Activated naive CD4-positive, alpha-beta T cell (primary cell): ENCODE data around the gene SIGLEC7.
A peak's percentile ranks its signal among the peaks of the same experiment; 100 is the strongest.

ENCODE experiments used
- DNase-seq, 4 experiments: peaks; one replicate each; lab custom pipeline; 2025; lab: John Stamatoyannopoulos, UW

Gene SIGLEC7

DNA sequence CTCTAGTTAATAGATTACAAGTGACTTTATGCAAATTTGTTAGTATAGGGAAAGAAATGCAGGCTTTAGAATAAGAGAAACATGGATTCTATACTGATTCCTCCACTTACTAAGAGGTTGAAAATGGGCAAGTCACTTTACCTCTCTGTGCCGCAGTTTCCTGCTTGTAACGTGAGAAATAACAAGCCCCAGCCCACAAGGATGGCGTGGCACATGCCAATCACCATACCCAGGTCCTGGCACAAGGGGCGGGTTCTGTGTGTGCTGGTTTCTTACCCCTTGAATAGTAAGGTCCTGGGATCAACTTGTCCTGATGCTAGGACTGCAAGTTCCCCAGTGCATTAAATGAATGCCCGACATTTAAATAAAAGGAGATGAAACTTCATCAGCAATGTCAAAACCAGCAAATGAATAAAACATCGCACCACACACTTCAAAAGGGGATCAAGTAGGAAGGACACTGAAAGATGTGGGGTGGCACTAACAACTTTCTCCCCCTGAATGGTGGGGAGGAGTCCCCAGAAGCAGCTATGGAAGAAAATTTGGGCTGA lies 25.3 kb upstream of the SIGLEC7 start:
- no peak for DNase-seq

DNA sequence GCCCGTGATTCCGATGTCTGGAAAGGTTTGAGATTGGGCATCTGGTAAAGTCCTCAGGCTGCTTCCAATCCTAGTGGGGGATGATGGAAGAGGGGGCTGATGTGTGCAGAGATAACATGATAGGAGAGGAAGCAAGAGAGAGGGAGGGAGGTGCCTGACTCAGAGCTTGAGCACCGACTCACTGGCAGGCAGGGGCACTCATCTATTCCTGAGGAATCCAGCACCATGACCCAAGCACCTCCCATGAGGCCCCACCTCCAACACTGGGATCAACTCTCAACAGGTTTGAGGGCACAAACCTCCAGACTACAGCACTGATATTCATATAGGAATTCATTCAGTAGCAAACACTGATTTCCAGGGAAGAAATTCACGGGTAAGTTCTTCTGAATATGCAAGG lies 23.0 kb upstream of the SIGLEC7 start:
- DNase-seq, result no peak

DNA sequence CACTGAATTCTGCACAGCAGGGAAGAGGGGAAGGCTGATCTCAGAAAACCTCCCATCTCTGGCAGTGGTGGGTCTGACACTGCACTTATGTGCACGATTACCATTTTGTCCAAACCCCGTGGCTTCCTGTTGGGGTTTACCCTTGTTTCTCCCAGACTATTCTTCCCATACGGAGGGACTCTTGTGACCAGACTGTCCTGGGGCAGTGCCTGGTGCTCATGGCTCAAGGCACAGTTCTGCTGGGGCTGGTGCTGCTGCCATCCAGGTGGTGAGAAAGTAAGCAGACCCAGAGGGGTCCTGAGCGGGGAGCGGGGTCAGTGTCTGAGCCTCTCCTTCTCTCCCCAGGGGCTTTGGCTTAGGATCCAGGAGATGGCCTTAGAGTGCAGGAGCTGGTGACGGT lies 22.5 kb upstream of the SIGLEC7 start:
- DNase-seq, result no peak

DNA sequence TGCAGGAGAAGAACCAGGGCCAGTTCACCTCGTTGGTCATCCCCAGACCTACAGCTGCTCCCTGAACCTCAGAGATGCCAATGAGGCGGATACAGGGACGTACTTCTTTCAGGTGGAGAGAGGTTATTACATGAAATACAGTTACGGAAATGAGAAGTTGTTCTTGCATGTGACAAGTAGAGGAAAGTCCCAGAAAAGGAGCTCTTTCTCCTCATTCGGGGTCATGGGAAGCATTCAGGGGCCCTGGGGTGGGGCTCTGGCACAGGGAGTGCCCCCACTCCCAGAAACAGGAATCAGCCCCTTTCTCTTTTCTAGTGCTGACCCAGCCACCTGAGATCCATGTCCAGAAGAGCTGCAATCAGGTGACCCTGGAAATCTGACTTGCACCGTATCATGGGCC lies 21.9 kb upstream of the SIGLEC7 start:
- no peak for DNase-seq

DNA sequence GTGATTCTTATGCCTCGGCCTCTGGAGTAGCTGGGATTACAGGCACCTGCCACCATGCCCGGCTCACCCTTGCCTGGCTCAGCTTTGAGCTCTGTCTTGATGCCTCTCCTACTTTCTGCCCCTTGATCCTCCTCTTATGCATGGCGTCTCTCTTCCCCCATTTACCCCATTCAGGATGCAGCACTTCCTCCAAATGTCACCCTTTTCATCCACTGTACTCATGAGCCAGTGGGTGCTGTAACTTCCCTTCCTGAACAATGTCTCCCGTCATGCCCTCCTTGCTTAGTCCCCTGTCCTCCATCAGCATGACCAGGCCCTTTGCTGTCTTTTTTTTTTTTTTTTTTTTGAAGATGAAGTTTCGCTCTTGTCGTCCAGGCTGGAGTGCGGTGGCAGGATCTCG lies 20.8 kb upstream of the SIGLEC7 start:
- DNase-seq, result no peak

DNA sequence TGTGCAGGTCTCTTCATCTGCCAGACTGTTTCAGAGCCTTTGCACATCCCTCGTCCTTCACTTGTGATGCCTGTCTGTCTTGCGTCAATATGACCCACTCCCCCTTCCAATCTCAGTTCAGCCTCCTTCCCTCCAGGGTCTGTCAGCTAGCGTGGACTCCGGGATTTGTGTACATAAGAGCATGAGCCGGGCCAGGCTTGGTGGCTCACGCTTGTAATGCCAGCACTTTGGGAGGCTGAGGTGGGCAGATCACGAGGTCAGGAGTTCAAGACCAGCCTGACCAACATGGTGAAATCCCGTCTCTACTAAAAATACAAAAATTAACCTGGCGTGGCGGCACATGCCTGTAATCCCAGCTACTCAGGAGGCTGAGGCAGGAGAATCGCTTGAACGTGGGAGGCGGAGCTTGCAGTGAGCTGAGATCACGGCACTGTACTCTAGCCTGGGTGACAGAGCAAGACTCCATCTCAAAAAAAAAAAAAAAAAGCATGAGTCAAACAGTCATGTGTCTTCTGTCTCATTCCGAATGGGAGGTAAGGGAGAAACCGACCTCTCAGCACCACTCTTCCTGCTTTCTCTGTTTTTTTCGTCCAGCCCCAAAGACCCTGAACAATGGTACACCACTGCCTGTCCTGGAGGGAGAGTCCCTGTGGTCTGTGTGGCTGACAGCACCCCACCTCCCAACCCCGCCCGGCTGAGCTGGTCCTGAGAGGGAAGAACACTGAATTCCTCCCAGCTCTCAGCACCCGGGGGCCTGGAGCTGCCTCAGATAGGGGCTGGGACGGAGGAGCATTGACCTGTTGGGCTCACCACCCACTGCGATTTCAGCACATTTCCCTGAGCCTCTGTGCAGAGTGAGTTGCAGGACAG lies 19.8 kb upstream of the SIGLEC7 start:
- no peak for DNase-seq

DNA sequence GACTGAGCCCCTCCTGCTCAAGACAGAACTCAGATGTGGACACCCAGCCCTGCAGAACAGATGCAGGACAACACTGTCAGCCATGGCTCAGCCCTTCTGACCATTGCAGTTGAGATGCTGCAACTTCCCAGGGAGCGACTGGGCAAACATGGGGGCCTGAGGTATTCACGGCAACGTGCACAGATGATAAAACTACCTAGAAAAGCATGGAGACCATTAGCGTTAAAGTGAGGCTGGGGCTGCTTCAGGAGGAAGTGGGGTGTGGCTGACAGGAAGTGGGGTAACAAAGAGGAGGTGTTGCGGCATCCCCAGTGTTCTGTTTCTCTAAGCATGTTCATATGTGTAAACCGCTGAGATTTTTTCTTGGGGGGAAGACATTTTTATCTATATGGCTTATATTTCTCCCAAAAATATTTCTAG lies 18.7 kb upstream of the SIGLEC7 start:
- DNase-seq, result peak in 2 of 4 experiments; percentile 23 to 32

DNA sequence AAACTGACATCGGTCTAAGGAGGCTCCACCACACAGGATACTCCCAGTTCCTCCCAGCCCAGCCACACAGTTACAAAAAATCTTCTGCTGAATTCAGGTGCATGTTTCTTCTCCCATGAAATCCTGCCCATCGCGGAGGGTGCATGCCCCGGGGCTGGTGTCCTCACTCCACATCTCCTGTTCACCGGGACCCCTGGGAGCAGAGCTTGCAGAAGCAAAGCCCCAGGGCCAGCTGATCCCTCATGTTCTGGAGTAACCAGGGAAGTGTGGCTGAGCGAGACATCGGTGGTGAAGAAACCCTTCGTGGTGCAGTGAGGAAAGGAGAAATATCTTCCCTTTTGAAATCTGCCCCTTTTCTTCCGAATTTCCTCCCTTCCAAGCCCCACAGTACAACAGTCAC lies 18.3 kb upstream of the SIGLEC7 start:
- no peak for DNase-seq

DNA sequence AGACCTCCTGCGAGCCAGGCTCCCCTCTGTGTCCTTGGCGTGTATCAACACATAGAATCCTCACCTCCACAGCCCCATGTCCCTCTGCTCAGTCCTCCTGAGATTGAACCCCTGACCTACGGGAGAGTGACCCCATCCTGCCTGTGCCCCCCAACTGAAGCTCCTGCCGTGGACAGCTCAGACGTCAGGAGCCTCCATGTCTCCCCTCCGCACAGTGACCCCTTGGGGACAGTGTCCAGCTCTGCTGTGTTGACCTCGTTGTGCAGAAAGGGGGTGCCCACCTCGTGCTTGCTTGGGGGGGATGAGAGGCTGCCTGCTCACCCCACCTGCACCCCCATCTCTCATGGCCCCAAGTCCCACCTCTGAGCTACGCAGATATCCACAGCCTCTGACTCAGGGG lies 17.9 kb upstream of the SIGLEC7 start:
- DNase-seq, result no peak

DNA sequence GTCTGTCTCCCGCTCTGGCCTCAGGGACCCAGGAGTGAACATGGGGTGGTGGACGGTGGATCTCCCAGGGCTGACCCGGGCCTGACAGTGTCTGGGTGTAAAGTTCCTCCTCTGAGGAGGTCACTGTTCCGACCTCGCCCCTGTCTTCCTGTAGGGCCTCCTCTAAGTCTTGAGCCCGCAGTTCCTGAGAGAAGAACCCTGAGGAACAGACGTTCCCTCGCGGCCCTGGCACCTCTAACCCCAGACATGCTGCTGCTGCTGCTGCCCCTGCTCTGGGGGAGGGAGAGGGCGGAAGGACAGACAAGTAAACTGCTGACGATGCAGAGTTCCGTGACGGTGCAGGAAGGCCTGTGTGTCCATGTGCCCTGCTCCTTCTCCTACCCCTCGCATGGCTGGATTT lies 17.4 kb upstream of the SIGLEC7 start, which contains the start of gene SIGLEC9:
Gene SIGLEC9, plus strand, starts transcription at position 178 of the 400 bp plus-strand sequence. Its CDS starts 69 bp downstream, at position 247.
- no peak for DNase-seq

DNA sequence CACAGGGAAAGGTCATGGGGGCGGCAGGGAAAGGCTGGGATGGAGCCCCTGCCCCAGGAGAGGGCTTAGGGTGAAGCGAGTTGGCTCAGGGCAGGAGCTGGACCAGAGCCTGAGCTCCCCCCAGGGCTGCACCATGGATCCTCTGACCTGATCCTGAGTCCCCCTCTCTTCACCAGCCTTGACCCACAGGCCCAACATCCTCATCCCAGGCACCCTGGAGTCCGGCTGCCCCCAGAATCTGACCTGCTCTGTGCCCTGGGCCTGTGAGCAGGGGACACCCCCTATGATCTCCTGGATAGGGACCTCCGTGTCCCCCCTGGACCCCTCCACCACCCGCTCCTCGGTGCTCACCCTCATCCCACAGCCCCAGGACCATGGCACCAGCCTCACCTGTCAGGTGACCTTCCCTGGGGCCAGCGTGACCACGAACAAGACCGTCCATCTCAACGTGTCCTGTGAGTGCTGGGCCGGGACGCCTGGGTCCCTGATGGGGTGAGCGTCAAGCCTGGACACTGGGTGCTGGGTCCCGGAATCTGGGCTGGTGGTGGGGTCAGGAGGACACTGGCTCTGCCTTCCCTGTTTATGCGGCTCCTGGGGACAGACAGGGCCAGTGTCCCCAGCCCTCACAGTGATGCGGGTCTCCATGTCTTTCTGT lies 16.6 kb upstream of the SIGLEC7 start:
- DNase-seq, result no peak

DNA sequence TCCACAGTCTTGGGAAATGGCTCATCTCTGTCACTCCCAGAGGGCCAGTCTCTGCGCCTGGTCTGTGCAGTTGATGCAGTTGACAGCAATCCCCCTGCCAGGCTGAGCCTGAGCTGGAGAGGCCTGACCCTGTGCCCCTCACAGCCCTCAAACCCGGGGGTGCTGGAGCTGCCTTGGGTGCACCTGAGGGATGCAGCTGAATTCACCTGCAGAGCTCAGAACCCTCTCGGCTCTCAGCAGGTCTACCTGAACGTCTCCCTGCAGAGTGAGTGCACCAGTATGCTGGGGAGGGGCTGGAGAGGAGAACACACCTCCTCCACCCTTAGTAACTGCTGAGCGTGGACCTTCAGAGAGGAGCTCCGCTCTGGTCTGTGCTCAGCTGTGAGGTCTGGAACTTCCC lies 15.1 kb upstream of the SIGLEC7 start:
- DNase-seq, result no peak

DNA sequence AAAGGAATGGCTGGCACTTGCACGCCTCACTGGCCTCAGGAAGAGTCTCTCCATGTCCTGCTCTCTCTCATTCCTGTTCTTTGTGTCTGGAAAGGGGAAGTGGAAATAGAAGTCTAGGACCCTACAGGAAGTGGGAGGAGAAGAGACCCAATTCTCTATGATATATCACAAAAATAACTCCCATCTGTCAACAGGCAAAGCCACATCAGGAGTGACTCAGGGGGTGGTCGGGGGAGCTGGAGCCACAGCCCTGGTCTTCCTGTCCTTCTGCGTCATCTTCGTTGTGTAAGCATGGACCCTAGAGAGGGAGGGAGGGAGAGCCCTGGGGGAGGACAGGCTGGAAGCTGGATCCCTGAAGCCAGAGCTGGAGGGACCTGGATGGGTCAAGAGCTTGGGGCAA lies 14.3 kb upstream of the SIGLEC7 start:
- no peak for DNase-seq

DNA sequence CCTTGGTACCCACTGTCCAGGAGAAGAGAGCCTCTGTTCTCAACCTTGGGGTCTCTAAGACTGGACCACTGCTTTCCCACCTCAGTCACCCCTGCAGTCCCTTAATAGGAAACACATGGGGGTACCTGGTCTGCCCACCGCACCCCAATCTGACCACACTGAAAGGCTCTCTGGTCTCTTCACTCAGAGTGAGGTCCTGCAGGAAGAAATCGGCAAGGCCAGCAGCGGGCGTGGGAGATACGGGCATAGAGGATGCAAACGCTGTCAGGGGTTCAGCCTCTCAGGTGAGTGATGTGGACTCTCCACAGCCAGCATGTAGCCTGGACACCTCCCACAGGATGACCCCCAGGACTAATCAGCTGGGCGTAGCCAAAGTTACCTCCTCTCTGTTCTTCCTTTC lies 13.9 kb upstream of the SIGLEC7 start:
- DNase-seq, result no peak

DNA sequence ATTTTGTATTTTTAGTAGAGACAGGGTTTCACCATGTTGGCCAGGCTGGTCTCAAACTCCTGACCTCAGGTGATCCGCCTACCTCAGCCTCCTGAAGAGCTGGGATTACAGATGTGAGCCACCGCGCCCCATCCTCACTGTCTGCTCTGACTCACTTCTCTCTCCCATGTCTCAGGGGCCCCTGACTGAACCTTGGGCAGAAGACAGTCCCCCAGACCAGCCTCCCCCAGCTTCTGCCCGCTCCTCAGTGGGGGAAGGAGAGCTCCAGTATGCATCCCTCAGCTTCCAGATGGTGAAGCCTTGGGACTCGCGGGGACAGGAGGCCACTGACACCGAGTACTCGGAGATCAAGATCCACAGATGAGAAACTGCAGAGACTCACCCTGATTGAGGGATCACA lies 12.4 kb upstream of the SIGLEC7 start:
- DNase-seq, result no peak

DNA sequence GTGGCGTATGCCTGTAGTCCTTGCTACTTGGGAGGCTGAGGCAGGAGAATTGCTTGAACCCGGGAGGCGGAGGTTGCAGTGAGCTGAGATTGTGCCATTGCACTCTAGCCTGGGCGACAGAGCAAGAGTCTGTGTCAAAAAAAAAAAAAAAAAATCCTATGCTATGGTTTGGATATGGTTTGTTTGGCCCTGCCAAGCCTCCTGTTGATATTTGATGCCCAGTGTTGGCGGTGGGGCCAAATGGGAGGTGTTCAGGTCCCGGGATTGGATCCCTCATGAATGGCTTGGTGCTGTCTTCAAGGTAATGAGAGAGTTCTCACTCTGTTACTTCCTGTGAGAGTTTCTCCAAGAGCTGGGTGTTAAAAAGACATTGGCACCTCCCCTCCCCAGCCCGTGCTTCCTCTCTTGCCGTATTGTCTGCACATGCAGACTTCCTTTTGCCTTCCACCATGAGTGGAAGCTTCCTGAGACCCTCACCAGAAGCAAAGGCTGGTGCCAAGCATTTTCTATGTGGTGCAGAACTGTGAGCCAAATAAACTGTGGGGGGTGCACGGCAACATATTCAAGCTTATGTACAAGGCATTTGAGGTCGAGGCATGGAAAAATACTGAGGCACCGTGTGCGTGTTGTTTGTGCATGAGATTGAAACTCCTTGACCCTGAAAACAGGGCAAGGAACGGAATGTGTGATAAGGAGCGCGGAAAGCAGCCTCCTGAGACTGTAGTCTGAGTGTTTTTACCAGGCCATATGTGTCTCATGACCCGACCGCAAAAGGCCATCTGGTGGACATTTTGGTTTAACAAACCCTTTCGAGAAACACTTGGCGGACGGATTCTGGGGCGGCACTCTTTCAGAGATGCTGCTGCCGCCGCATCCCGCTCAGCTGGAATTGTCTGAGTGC lies 10.1 kb upstream of the SIGLEC7 start:
- peak in 1 of 4 experiments; percentile 19 for DNase-seq

DNA sequence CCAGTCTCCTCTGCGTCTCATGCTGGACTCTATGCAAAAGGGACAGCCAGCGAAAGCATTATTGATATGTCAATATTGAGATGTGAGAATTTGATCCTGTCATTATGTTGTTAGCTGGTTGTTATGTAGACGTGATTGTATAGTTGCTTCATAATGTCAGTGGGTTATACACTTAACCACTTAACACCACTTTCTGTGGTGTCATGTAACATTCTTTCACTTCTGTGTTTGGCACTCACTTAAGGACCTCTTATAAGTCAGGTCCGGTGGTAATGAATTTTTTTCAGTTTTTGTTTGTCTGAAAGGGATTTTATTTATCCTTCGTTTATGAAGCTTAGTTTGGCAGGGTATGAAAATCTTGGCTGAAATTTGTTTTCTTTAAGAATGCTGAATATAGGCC lies 7.1 kb upstream of the SIGLEC7 start:
- DNase-seq, result no peak

DNA sequence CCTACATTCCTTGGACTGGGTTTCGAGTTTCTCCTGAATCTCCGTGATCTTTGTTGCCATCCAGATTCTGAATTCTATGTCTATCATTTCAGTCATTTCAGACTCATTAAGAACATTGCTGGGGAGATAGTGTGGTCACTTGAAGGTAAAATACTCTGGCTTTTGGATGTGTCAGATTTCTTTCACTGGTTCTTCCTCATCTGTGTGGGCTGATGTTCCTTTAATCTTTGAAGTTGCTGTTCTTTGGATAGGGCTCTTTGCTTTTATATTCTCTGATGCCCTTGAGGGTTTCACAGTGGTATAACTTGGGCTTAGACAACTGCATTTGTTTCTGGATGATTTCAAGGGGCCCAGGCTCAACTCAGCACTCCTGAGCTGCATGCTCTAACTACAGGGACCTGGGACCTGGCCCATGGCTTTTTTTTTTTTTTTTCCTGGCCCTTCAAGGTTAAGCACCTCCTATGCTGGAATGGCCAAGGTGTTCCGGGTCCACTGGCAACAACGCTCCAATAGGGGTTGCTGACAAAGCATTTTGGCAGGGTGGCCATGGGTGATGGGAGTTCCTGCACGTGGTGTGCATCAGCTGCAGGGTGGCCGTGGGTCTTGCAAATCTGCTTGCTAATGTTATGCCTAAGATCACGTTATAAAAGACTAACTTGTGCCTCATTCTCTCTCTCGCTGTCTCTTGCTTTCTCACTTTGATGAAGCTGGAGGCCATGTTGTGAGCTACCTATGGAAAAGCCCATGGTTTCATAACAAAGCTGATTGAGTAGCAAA lies 5.9 kb upstream of the SIGLEC7 start:
- no peak for DNase-seq

DNA sequence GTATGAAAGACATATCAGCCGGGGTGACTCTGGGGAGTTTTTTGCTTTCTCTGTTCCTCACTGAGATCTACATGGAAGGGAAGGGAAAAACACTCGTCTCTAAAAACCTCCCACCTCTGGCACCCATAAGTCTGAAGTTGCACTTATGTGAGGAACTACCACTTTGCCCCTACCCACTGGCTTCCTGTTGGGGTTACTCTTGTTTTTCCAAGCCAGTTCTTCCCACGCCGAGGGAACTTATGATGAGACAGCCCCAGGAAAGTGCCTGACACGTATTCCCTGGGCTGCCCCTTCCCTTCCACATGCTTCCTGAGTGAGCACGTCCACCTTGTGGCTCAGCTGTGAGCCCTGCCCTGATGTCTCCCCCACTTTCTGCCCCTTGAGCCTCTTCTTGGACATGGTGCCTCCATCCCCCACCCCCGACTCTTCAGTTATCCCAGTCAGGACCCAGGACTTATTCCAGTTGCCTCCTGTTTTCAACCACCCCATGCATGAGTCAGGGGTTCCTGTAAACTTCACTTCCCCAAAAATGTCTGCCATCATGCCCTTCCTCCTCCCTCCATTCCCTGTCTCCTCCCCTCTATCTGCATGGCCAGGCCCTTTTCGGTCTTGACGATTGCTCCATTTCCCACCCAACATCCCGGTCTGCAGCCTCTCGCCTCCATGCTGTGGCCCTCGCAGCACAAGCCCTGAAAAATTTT lies 5.1 kb upstream of the SIGLEC7 start:
- no peak for DNase-seq

DNA sequence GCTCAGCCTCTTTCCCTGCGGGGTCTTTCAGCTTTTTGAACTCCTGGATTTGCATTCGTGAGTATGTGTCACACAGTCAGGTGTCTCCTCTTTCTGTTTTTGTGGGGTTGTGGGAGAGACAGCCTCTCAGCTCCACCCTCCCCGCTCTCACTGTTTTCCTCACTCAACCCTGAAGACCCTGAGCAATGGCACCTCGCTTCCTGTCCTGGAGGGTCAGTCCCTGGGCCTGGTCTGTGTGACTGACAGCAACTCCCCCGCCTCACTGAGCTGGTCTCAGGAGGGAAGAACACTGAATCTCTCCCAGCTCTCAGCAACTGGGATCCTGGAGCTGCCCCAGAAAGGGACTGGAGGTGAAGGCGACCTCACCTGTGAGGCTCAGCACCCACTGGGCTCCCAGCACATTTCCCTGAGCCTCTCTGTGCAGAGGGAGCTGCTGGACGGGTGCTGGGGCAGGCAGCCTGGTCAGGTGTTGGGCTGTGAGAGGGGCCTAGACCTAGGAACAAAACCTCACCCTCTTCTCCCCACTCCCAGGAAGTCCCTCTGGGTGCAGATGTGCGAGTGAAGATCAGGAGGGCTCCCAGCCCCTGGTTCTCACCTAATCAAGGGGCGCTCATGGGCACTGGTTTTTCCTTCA lies 4.2 kb upstream of the SIGLEC7 start:
- DNase-seq, result no peak
